CD4-positive, CD25-positive, alpha-beta regulatory T cell (primary cell): ENCODE measurements around the gene DOLPP1. TPM values are rescaled to one million over a fixed set of nuclear protein-coding genes. Genes with fewer than 3 reads are reported as not detected.
A peak's percentile ranks its signal among the peaks of the same experiment; 100 is the strongest.
"Not testable (repeated sequence)": the region's sequence is repeated elsewhere in the genome, so short reads cannot be mapped to it uniquely, and the experiment has no call there.

Experiments used
- ATAC-seq, 2 donors: fragments of 150-1000 bp; cut with Tn5 transposase; one replicate each; pipeline ENCODE4 v1.10.0; 2021; ENCODE audit warnings: low read depth in 2 of 2, moderate number of reproducible peaks in 2 of 2, moderate library complexity in 1 of 2
- DNase-seq, 3 donors: peaks; one replicate each; pipeline versions ENCODE4 v3.0.0 to v3.0.0-alpha.2; 2012 to 2022; ENCODE audit warnings: mixed read lengths in 1 of 3
- H3K27ac ChIP-seq: one replicate; pipeline ENCODE4 v1.7.0; 2013; ENCODE audit warnings: mild to moderate bottlenecking, low read length; ENCODE audit not compliant: insufficient read depth, poor library complexity, severe bottlenecking
- H3K27me3 ChIP-seq: one replicate; pipeline ENCODE4 v1.7.0; 2013; ENCODE audit warnings: low read length; ENCODE audit not compliant: control insufficient read depth, insufficient read depth
- H3K36me3 ChIP-seq: one replicate; pipeline ENCODE4 v1.7.0; 2013; ENCODE audit warnings: mild to moderate bottlenecking, low read length, moderate library complexity; ENCODE audit not compliant: control insufficient read depth, insufficient read depth
- H3K4me1 ChIP-seq: 2 replicates; pipeline ENCODE4 v1.7.0; 2013; ENCODE audit warnings: mild to moderate bottlenecking, low read length; ENCODE audit not compliant: insufficient read depth, control insufficient read depth, poor library complexity, severe bottlenecking
- H3K4me3 ChIP-seq: one replicate; pipeline ENCODE4 v1.7.0; 2013; ENCODE audit warnings: low read depth, mild to moderate bottlenecking, low read length, moderate library complexity
- H3K9me3 ChIP-seq, 2 experiments: 1 replicate in 1 of 2; 2 replicates in 1 of 2; pipeline ENCODE4 v1.7.0; 2013; ENCODE audit warnings: low read length in 2 of 2, mild to moderate bottlenecking in 1 of 2, moderate library complexity in 1 of 2; ENCODE audit not compliant: control insufficient read depth in 2 of 2
- H3K27ac Mint-ChIP-seq, 3 donors: one replicate each; pipeline ENCODE4 v1.8.0; 2020 to 2022; ENCODE audit warnings: mild to moderate bottlenecking in 3 of 3, mixed read lengths in 3 of 3, moderate library complexity in 2 of 3
- H3K27me3 Mint-ChIP-seq: one replicate; pipeline ENCODE4 v1.8.0; 2022; ENCODE audit warnings: mild to moderate bottlenecking, mixed read lengths
- H3K36me3 Mint-ChIP-seq: one replicate; pipeline ENCODE4 v1.8.0; 2020; ENCODE audit warnings: mixed read lengths
- H3K4me1 Mint-ChIP-seq, 4 donors: one replicate each; pipeline ENCODE4 v1.8.0; 2020 to 2022; ENCODE audit warnings: mixed read lengths in 4 of 4, mild to moderate bottlenecking in 1 of 4
- H3K4me3 Mint-ChIP-seq, 4 donors: one replicate each; pipeline ENCODE4 v1.8.0; 2020 to 2022; ENCODE audit warnings: mild to moderate bottlenecking in 4 of 4, mixed read lengths in 4 of 4, moderate library complexity in 3 of 4
- H3K9me3 Mint-ChIP-seq, 7 donors: one replicate each; pipeline ENCODE4 v1.8.0; 2020 to 2022; ENCODE audit warnings: mixed read lengths in 7 of 7, mild to moderate bottlenecking in 3 of 7, moderate library complexity in 2 of 7
- polyA plus RNA-seq, 4 donors: library from polyadenylated mRNA; unstranded; fragments of 300-500 nt; fragmentation: Illumina TruSeq; gene quantifications; one replicate each; pipeline ENCODE4 v1.2.3, GENCODE V29; 2021
- total RNA-seq: library from RNA; stranded (reverse); gene quantifications from one replicate; pipeline ENCODE4 v1.2.3, GENCODE V29; 2022

DOLPP1 gene
- total and polyA plus RNA-seq, 5 donors from 2014 or later, result 3.9 to 9.3 (median 8.7) TPM

DNA sequence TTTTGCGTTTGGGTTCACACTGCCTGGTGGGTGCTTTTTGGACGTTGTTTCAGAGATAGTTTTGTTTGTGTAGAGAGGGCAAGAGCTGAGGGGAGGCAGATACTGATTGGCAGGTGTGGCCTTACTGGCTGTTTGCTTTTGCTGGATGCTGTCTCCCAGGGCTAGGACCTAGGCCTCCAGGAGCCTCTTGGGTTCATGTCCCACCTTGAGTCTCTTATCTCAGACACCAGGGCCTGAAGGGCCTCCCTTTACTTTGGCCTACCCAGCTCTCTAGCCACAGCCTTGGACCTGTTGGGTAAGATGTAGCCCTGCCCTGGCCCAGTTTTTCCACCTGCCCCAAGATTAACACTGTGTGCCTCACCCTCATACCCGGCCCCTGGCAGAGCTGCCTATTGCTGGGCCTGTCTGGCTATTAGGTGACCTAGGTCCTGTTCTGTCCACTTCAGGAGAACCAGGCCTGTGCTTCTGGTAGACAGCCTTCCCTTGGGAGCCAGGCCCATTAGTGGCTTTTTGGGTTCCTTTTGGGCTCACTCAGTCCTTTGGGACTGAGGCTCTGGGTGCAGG, 43.7 kb downstream of the DOLPP1 start:
- ATAC-seq, result no peak
- H3K36me3 Mint-ChIP-seq, result peaks cover 6% of the 10 kb centered on the region
- no peak overlapping the region for H3K4me3 ChIP-seq
- H3K27me3 Mint-ChIP-seq, result no peaks in the 10 kb centered on the region
- DNase-seq, result no peak
- H3K9me3 Mint-ChIP-seq, result no peaks in the 10 kb centered on the region
- H3K27ac ChIP-seq, result no peak overlapping the region
- peaks cover 0 to 8% (median 3%) of the 10 kb centered on the region in 4 donors for H3K4me1 Mint-ChIP-seq
- no peaks in the 10 kb centered on the region for H3K4me1 ChIP-seq
- H3K9me3 ChIP-seq, result no peaks in the 10 kb centered on the region
- no peak overlapping the region for H3K4me3 Mint-ChIP-seq
- peaks cover 66% of the 10 kb centered on the region for H3K36me3 ChIP-seq
- H3K27me3 ChIP-seq, result no peaks in the 10 kb centered on the region
- peak overlapping the region in 1 of 3 donors; percentile 28 for H3K27ac Mint-ChIP-seq

DNA sequence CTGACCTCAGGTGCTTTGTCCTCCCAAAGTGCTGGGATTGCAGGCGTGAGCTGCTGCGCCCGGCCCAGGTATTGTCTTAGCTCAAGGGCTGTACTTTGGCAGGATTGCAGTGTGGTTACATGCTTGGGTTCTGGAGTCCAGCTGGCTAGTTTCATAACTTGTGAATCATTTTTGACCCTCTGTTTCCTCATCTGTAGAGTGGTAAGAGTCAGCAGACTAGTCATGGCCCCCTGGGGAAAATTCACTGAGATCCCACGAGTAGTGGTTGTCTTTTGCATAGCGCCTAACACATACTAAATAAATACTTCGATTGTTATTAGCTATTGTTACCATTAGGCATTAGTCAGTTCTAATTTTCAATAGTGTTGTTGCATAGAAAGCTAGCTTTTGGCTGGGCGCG, 44.6 kb downstream of the DOLPP1 start:
- Histone ChIP-seq H3K4me3 (no peak overlapping the region), H3K27me3 (no peaks in the 10 kb centered on the region), H3K9me3 (no peaks in the 10 kb centered on the region), H3K4me1 (no peaks in the 10 kb centered on the region), H3K36me3 (peaks cover 71% of the 10 kb centered on the region), H3K27ac (no peak overlapping the region)
- no peak for ATAC-seq
- peaks cover 0 to 9% (median 1%) of the 10 kb centered on the region in 4 donors for H3K4me1 Mint-ChIP-seq
- DNase-seq, result no peak
- no peak overlapping the region for H3K27ac Mint-ChIP-seq
- peaks cover 4% of the 10 kb centered on the region for H3K36me3 Mint-ChIP-seq
- H3K27me3 Mint-ChIP-seq, result no peaks in the 10 kb centered on the region
- H3K9me3 Mint-ChIP-seq, result no peaks in the 10 kb centered on the region
- H3K4me3 Mint-ChIP-seq, result no peak overlapping the region

DNA sequence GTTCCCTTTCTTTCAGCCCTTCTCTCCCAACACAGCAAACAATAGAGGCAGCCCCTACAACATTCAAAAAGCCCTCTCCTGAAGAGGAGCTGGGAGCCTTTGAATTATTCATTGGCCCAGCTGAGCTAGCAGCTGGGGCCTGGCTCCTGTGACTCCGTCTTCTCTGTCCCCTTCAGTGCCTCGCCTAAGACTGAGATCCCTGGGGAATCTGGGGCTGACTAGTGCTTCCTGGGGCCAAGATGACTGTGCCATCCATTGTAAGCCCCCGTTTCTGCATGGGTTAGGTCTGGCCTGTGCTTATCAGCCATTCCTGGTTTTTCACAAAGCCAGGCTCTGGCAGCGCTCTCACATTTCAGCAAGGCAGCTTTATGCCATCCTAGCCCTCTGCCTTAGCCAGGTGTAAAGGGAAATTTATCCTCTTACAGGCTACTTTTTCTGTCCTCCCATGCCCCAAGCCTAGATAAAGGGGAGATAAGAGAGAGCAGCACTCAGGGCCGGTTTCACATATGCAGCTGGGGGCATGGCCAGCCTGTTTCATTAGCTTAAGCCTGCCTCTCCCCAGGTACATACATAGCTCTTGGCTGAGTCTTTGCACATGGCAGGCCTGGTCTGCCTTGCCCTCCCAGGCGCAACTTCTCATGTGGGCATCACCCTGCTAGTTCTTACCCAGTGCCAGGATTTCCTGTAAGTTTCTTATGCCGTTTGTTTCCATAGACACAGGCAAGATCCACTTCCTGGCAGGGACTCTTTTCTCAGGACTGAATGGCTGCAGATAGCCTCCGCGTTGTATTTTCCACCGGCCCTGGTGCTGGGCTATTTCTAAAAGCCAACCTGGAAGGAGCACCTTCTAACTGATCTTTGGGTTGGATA, 46.1 kb downstream of the DOLPP1 start:
- ATAC-seq, result no peak
- H3K36me3 Mint-ChIP-seq, result peaks cover 14% of the 10 kb centered on the region

DNA sequence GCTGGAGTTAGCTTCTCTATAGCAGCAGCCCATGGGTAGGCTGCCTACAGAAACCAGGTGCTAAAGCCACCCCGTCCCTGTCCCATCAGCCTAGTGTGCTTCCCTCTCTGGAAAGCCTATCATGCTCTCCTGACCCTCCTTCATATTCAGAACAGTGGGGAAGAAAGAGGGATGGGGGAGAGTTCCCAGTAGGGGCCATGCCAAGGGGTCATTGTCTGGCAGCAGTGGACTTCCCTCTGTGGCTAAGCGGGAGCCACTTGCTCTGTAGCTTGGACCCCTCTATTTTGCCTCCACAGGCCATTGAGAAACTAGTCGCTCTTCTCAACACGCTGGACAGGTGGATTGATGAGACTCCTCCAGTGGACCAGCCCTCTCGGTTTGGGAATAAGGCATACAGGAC, 47.8 kb downstream of the DOLPP1 start:
- peaks cover 55% of the 10 kb centered on the region for H3K36me3 ChIP-seq
- Mint-ChIP-seq H3K27ac (no peak overlapping the region), H3K4me3 (no peak overlapping the region), H3K9me3 (no peaks in the 10 kb centered on the region), H3K36me3 (peaks cover 18% of the 10 kb centered on the region), H3K4me1 (peaks cover 0 to 12% (median 6%) of the 10 kb centered on the region in 4 donors), H3K27me3 (no peaks in the 10 kb centered on the region)
- H3K27ac ChIP-seq, result no peak overlapping the region
- no peaks in the 10 kb centered on the region for H3K27me3 ChIP-seq
- ATAC-seq, result no peak
- H3K4me3 ChIP-seq, result no peak overlapping the region
- peaks cover 5% of the 10 kb centered on the region for H3K4me1 ChIP-seq
- no peak for DNase-seq
- no peaks in the 10 kb centered on the region for H3K9me3 ChIP-seq

More for the DNA sequence above, 46.1 kb downstream of the DOLPP1 start:
- Mint-ChIP-seq H3K27me3 (no peaks in the 10 kb centered on the region), H3K4me1 (peaks cover 0 to 11% (median 5%) of the 10 kb centered on the region in 4 donors), H3K4me3 (no peak overlapping the region), H3K27ac (peak overlapping the region in 2 of 3 donors; percentile 31 to 77), H3K9me3 (no peaks in the 10 kb centered on the region)
- Histone ChIP-seq H3K27me3 (no peaks in the 10 kb centered on the region), H3K4me3 (no peak overlapping the region), H3K36me3 (peaks cover 56% of the 10 kb centered on the region), H3K9me3 (no peaks in the 10 kb centered on the region), H3K27ac (no peak overlapping the region), H3K4me1 (peaks cover 5% of the 10 kb centered on the region)
- DNase-seq, result no peak

DNA sequence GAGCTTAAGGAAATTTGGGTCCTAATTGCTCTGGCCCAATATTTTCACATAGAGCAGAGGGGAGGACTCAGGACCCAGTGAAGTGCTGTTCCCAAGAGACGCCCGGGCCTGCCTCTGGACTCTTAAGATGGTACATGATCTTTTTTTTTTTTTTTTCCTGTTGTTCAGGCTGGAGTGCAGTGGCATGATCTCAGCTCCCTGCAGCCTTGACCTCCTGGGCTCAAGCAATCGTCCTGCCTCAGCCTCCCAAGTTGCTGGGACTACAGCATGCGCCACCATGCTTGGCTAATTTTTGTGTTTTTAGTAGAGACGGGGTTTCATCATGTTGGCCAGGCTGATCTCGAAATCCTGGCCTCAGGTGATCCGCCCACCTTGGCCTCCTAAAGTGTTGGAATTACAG, 49.4 kb downstream of the DOLPP1 start:
- not testable (repeated sequence) for H3K4me1 ChIP-seq, H3K27me3 Mint-ChIP-seq, H3K4me3 Mint-ChIP-seq, H3K27me3 ChIP-seq, H3K4me3 ChIP-seq, H3K27ac ChIP-seq, ATAC-seq, H3K27ac Mint-ChIP-seq, DNase-seq, H3K9me3 Mint-ChIP-seq, H3K9me3 ChIP-seq
- Mint-ChIP-seq H3K4me1 (peaks cover 0 to 15% (median 7%) of the 10 kb centered on the region in 4 donors), H3K36me3 (peaks cover 23% of the 10 kb centered on the region)
- peaks cover 49% of the 10 kb centered on the region for H3K36me3 ChIP-seq

DNA sequence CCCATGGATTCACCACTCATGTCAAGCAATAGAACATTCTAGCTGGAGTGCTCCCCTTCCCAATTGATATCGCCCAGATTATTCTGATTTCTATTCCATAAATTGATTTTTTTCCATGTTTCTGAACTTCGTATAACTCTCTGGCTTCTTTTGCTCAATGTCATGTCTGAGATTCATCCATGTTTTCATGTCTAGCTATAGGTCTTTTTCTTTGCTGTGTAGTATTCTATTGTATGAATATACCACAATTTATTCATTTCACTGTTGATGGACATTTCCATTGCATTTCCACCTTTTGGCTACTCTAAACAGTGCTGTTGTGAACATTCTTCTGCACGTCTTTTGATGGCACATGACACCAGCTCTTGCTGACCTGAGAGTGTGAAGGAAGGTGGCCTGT, 49.9 kb downstream of the DOLPP1 start:
- no peak for DNase-seq
- ATAC-seq, result no peak
- Mint-ChIP-seq H3K4me3 (no peak overlapping the region), H3K9me3 (no peaks in the 10 kb centered on the region), H3K36me3 (peaks cover 26% of the 10 kb centered on the region), H3K27me3 (no peaks in the 10 kb centered on the region), H3K27ac (no peak overlapping the region), H3K4me1 (peaks cover 0 to 15% (median 7%) of the 10 kb centered on the region in 4 donors)
- Histone ChIP-seq H3K36me3 (peaks cover 47% of the 10 kb centered on the region), H3K4me3 (no peak overlapping the region), H3K4me1 (peaks cover 5% of the 10 kb centered on the region), H3K27ac (no peak overlapping the region), H3K27me3 (no peaks in the 10 kb centered on the region), H3K9me3 (no peaks in the 10 kb centered on the region)

DNA sequence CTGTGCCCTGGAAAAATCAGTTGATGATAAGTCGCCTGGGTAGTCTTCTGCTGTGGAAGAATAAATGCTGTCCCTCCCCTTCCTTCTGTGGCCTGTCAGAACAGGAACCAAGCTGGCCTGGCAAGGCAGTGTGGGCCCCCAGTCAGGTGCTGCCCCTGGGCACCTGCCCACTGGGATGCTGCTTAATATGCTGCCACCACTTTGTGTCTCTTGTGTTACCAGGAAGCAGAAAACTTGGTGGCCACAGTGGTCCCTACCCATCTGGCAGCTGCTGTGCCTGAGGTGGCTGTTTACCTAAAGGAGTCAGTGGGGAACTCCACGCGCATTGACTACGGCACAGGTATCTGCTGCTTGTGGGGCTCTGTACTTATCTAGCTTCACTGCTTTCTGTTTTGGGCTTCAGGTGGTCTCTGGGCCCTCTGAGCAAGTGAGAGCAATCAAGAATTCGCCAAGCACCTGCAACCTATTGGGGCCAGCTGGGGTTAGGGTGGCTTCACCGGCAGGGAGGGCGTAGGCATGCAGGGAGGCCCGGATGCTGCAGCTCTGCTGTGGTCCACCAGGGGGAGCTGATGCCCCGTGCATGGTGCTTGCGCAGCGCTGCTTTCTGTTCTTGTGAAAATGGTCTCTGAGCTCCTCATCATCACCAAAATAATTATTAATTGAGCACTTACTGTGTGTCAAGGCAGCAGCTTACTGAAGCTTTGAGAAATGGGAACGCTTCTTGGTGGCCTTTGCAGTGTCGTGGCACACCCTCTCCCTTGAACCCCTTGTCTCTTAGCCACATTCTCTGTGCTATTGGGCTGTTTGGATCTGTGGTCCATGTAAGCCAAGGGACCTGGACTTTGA, 50.6 kb downstream of the DOLPP1 start:
- Histone ChIP-seq H3K4me3 (no peak overlapping the region), H3K4me1 (peaks cover 5% of the 10 kb centered on the region), H3K36me3 (peaks cover 45% of the 10 kb centered on the region), H3K27me3 (no peaks in the 10 kb centered on the region), H3K9me3 (no peaks in the 10 kb centered on the region), H3K27ac (no peak overlapping the region)
- peak; percentile 98 to 99 for ATAC-seq
- Mint-ChIP-seq H3K4me3 (peak overlapping the region in 1 of 4 donors; percentile 66), H3K27me3 (no peaks in the 10 kb centered on the region), H3K27ac (peak overlapping the region in 1 of 3 donors; percentile 6), H3K9me3 (no peaks in the 10 kb centered on the region), H3K36me3 (peaks cover 26% of the 10 kb centered on the region), H3K4me1 (peaks cover 0 to 15% (median 7%) of the 10 kb centered on the region in 4 donors)
- peak; percentile 72 to 86 (median 82) for DNase-seq
